Coronary artery (tissue), 2 donors: ENCODE results near the gene NFE2L2.

ENCODE experiments used
- DNase-seq: peaks from one replicate; pipeline ENCODE4 v3.0.0-alpha.2; 2017; ENCODE audit warnings: low spot score
- H3K27ac ChIP-seq, 2 donors: fragments of 200-600 bp; sonication (generic); one replicate each; pipeline ENCODE4 v1.5.1; 2016 to 2019
- H3K4me3 ChIP-seq: fragments of 200-600 bp; sonication (generic); 2 replicates; pipeline ENCODE4 v1.5.1; 2016; ENCODE audit warnings: mild to moderate bottlenecking, moderate library complexity
- CTCF ChIP-seq: fragments of 200-600 bp; sonication (generic); IDR thresholded peaks from one replicate; pipeline ENCODE4 v1.5.1; 2019; ENCODE audit warnings: antibody characterized with exemption

Gene NFE2L2

DNA sequence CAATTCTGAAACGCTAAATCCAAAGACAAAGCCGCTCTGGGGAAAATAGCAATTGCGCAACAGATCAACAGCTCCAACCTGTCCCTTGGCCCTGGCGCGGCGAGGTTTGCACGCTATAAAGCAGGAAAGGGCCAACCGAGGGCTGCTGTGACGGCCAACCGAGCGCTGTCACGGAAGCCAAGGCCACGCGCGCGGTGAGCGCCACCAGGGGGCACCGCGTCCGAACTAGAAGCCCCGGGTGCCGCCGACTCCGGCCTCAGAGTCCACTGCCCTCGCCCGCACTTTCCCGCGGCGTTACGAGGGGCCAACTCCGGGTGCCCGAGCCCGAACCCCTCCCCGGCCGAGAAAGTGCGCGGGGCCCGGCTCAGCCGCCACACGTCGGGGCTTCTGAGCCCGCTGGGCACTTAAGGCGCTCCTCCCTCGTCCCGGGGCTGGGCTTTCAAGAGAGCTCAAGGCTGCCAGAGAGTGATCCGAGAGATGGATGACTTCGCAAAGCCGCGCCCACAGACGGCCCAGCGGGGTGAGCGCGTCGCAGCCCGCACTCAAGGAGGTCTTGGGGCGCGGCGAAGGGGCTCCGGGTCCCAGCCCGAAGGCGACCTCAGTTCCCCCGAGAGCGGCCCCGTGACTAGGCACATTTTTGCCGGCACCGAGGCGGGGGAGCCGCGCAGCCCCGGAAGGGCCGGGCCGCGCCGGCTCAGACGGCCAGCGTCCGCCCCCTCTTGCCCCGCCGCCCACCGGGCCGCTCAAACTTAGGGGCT is 897 bp downstream of the NFE2L2 start:
- DNase-seq = peak; percentile 99
- peak; percentile 64 for TF ChIP-seq CTCF
- H3K4me3 ChIP-seq = peak overlapping the region; percentile 98
- H3K27ac ChIP-seq = peak overlapping the region; percentile 100

- no peak for TF ChIP-seq CTCF
- Histone ChIP-seq H3K4me3 (peak overlapping the region; percentile 98), H3K27ac (peak overlapping the region; percentile 100)
- no peak for DNase-seq
These were observed 1.5 kb downstream of the NFE2L2 start for GRCh38 chr2:177262958-177263450.

DNA sequence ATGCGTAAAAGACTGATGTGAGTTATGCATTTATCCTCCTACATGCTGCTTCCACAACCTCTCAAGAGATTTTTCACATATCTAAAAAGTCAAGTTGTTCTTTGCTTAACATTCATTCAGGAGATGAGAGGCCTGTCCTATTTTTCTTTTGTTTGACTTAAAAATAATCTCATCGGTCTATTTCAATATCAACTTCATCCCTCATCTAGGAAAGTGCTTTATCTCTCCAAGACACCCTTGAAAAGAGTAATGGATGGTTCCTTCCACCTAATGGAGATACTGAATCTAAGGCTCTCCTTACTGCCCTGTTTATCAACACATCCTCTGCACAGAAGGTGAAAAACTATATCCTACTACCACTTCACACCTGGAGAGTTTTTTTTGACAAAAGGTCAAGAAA is 2.4 kb downstream of the NFE2L2 start:
- H3K4me3 ChIP-seq = peak overlapping the region; percentile 98
- TF ChIP-seq CTCF = no peak
- no peak for DNase-seq
- peak overlapping the region; percentile 100 for H3K27ac ChIP-seq

DNA sequence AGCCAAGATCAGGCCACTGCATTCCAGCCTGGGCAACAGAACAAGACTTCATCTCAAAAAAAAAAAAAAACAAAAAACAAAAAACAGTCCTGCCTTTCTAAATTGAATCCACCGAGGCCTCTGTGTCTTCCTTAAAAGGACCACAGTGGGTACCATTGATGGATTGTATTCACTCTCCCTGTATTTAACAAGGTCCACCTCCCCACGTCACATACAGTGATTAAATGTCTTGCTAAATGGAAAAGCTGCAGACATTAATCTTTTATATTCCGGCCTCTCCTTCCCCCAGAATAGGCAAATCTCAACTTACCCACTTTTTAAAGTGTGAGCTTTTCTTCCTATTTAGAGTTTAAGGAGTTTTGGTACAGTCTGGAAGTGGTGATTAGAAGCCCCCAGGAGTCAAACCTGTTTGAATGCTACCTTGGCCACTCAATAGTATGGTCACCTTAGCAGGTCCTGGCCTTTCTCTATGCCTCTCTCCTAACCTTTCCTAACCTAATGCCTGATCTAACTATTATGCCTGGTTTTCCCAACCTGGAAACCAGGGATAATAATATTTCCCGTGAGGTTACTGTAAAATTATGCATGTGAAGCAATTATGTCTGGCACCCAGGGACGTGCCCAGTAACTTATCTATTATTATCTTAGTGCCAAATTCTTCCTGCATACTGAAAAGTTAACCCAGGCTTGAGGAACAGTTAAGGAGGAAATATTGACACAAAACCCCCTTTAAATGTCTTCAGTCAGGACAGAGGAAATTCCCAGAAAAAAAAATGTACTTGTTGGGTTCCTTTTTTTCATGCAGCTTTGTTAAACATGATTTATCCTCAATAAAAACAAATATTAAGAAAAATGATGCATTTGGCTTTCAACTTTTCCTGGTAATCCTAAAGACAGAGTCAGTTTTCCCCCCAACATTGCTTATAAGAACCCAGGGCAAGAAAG is 3.1 kb downstream of the NFE2L2 start:
- Histone ChIP-seq H3K27ac (peak overlapping the region; percentile 100), H3K4me3 (peak overlapping the region; percentile 98)
- no peak for TF ChIP-seq CTCF
- DNase-seq = no peak

DNA sequence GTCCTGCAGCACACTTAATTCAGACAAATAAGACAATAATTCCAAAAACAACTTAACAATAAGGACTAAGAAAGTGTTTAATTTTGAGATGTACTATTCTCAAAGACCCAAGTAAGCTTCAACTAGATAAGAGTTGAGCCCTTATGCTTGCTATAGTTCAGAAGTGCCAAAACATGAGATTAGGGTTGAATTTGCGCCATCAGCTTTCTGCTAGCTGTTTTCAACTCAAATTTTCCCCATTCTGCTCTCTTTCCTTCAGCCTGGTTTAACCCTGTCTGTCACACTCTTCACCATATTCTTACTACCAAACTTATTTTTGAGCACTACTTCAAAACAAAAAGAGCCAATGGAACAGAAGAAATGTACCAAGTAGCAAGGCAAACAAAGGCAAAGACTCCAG is 4.1 kb downstream of the NFE2L2 start:
- Histone ChIP-seq H3K27ac (peak overlapping the region; percentile 37 to 100), H3K4me3 (peak overlapping the region; percentile 98)
- TF ChIP-seq CTCF = no peak

GRCh38 chr2:177258059-177258458 is 6.5 kb downstream of the NFE2L2 start:
- Histone ChIP-seq H3K4me3 (peak overlapping the region; percentile 7), H3K27ac (no peak overlapping the region)
- DNase-seq = no peak
- TF ChIP-seq CTCF = no peak

More for the DNA sequence above, 4.1 kb downstream of the NFE2L2 start:
- no peak for DNase-seq
